ENCODE measurements around the gene THSD7B. TPM values are rescaled to one million over a fixed set of nuclear protein-coding genes. Genes with fewer than 3 reads are reported as not detected.

THSD7B gene
- total and polyA plus RNA-seq, 2 experiments from 2014 or later: 0.86 to 3.8 TPM

DNA sequence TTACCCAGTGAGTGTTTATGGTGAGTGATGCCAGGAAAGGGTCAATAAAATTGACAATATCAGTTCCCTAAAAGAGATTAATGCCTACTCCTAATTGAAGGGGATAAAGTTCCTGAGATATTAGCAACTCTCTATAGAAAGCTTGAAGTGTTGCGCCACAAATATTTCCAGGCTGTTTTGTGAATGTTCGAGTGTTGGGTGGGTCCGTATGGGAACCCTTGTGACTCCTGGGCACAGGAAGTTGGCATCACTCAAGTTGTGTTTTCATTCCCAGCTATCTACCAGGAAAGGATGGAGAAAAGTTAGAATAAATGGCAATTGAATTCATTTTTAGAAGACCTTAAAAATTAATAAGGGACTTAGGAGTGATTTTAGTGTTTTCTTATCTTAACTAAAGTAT, 472.7 kb downstream of the THSD7B start:
- Histone ChIP-seq H2AFZ (no peak overlapping the region), H3K27ac (ENCODE audit: low read depth) (no peak overlapping the region), H3K9me2 (ENCODE audit: insufficient read depth) (no peaks in the 10 kb centered on the region), H3K4me3 (no peak overlapping the region), H3K27me3 (ENCODE audit: insufficient read depth) (no peaks in the 10 kb centered on the region), H3K79me2 (replicated peaks; ENCODE audit: insufficient read depth) (no peaks in the 10 kb centered on the region), H3K4me2 (no peak overlapping the region), H3K36me3 (ENCODE audit: insufficient read depth) (no peaks in the 10 kb centered on the region), H3F3A (replicated peaks; ENCODE audit: low read depth) (no peaks in the 10 kb centered on the region), H3K4me1 (ENCODE audit: insufficient read depth) (no peaks in the 10 kb centered on the region), H4K20me1 (replicated peaks; ENCODE audit: insufficient read depth) (no peaks in the 10 kb centered on the region)
- ATAC-seq (no peak), DNase-seq (ENCODE audit: low spot score) (no peak)
- TF ChIP-seq ZNF331 (CRISPR knock-in tag; IDR thresholded peaks at IDR 0.05; ENCODE audit: low read depth) (no peak), CREB1 (CRISPR knock-in tag; IDR thresholded peaks at IDR 0.05; ENCODE audit: low read depth) (no peak), ZNF114 (CRISPR knock-in tag; IDR thresholded peaks at IDR 0.05) (no peak), NANOG (IDR thresholded peaks at IDR 0.05; ENCODE audit: borderline replicate concordance) (no peak), ZNF462 (CRISPR knock-in tag; IDR thresholded peaks at IDR 0.05) (no peak), EZH2 (IDR thresholded peaks at IDR 0.05; ENCODE audit: low read depth, unreplicated experiment) (no peak)
- Mint-ChIP-seq H3K4me3 (no peak overlapping the region), H3K36me3 (ENCODE audit: low read depth) (no peaks in the 10 kb centered on the region), H3K9me3 (no peaks in the 10 kb centered on the region), H3K4me1 (no peaks in the 10 kb centered on the region), H3K27me3 (ENCODE audit: insufficient read depth, low read depth, poor library complexity) (no peaks in the 10 kb centered on the region), H3K27ac (no peak overlapping the region)
